GM18502 (cell line): ENCODE results near the gene BIN2.

Experiments used
- ATAC-seq: cut with Tn5 transposase; IDR thresholded peaks from one replicate; pipeline ENCODE4 v1.9.1; 2021; ENCODE audit warnings: mild to moderate bottlenecking; ENCODE audit not compliant: unreplicated experiment, poor library complexity

The BIN2 gene

DNA sequence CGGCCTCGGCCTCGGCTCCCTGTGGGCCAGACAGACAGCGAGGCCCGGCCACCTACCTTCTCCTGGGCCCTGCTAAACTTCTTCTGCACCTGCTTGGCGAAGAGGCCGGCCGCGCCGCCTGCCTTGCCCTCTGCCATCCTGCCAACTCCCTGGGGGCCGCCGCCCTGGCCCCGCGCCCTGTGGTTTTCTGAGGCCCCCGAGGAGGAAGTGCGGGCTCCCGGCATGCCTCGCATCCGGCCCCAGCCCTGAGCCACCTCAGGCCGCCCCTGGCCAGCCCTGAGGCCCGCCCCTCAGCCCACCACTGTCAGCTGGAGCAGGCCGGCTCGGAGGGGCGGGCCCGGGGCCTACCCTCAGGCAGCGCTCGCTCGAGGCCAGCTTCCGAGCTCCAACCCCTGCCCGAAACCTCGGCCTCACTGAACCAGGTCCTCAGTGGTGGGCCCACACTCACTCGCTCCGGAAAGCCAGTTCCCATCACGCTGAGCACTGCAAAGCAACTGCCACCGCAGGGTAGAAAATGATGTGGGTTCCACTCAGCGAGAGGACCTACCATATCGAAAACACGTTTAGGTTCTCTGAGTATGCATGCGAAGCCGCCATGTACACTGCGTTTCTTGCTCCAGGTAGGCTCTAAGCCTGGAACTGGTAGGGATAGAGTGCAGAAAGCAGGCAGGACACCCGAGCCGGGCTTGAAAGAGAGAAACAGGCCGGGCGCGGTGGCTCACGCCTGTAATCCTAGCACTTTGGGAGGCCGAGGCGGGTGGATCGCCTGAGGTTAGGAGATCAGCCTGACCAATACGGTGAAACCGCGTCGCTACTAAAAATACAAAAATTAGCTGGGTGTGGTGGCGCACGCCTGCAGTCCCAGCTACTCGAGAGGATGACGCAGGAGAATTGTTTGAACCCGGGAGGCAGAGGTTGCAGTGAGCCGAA, at the start of gene BIN2:
Gene BIN2, minus strand, starts transcription at position 209 of the 930 bp plus-strand sequence. Its CDS starts 72 bp downstream, at position 137.
- peak; percentile 56 for ATAC-seq

- no peak for ATAC-seq
Measured at GRCh38 chr12:51373187-51373586, 49.2 kb upstream of the BIN2 start.

DNA sequence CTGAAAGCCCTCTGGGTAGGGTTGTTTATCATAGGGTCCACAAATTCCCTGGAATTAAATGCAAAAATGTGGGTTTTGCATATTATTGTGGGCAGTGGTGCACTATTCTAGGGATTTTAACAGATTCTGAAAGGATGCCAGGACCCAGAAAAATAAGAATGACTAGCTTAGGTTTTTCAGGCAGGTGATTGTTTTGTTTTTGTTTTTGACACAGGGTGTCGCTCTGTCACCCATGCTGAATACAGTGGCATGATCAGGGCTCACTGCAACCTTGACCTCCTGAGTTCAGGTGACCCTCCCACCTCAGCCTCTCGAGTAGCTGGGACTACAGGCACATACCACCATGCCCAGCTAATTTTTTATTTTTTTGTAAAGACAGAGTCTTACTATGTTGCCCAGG, 48.0 kb upstream of the BIN2 start:
- ATAC-seq = no peak

GRCh38 chr12:51371295-51371953, 47.5 kb upstream of the BIN2 start:
- ATAC-seq = no peak

GRCh38 chr12:51370667-51371066, 46.7 kb upstream of the BIN2 start:
- no peak for ATAC-seq

DNA sequence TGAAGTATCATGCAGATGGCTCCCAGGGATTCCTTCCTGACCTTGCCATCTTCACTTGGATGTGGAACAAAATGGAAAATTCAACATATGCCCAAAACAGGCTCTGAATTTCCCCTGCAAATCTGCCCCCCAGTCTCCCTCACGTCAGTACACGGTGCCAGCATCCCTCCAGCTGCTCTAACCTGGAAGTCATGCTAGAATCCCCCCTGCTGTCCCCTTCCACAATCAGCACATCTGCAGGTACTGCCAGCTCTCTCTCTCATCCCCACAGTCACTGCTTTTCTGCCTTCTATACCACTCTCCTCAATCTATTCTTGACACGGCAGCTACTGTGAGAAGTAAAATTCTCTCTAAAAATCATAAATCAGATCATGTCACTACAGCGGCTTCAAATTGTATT, 45.6 kb upstream of the BIN2 start:
- ATAC-seq = no peak

GRCh38 chr12:51368640-51369517, 44.9 kb upstream of the BIN2 start:
- peak; percentile 98 for ATAC-seq

DNA sequence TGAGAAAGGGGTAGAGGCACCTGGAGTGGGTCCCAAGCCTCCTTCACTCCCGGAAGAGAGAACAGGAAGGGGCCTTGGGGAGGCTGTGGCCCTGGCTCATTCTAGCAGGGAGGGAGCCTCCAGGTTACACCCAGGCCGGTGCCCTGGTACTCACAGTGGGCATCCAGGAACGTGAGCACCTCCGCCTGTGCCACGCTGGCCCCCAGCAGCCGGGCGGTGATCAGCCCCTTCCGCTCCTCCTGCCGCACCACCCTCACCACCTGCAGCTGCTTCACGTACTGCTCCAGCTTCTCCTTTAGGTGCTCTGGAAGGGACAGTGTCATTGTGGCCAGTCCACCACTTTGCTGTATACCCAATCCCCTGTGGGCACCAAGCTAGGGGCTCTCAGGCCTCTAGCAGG, 41.3 kb upstream of the BIN2 start:
- ATAC-seq = no peak

DNA sequence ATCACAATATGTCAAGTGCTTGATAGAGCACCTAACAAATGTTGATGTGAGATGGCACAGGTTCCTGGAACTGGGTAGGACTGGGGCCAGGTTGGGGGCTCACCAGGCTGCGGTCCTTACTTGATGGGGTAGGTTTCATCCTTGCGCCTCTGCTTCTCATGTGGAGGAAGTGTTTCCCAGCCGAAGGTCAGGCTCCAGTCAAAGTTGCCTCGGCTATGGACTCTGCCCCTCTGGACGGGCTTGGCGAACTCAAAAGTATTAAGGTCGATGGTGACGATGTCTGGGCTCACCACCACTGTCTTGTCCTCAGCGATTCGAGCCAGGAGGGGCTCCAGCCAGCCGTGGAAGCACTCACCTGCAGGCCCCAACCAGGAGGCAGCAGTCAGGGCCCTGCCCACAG, 40.0 kb upstream of the BIN2 start:
- no peak for ATAC-seq

DNA sequence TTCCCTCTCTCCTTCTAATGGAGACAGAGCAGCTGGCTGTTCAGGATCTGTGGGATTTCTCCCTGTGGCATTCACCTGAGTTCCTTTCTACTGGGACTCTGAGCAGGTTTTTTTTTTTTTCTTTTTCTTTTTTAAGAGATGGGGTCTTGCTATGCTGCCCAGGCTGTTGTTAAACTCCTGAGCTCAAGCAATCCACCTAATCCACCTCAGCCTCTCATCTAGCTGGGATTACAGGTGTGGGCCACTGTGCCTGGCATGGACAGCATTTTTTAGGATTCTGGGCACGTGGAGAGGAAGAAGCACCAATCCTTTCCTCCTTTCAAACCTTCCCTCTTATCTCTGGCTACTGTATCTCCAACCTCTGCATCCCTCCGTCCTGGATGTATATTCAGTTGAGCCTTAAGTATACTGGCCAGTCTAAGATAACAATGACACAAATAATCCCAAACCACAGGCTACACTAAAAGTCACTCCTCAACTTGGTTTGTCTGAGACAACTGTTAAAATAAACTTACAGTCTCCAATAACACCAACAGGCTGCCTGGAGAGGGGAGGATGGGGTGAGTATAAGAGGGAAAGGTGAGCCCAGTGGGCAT, 38.9 kb upstream of the BIN2 start:
- ATAC-seq = no peak

DNA sequence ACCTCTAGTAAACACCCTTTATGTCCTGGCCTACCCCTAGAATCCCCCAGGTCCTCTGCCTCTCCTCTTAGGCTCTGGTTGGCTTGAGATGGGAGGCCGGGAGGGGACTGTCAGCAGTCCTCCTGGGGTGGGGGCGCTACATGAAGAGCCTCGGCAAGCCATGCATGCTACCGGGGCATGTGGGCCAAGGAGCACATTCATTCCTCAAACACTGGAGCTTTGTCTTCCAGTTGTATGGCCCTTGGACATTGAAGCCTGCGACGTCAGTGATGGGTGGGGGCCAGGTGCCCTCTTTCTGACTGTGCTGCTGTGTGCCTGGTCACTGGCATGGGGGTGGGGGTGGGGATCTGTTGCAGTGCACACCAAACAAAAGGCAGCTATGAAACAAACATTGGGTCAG, 38.3 kb upstream of the BIN2 start:
- ATAC-seq = no peak

GRCh38 chr12:51361161-51362016, 37.4 kb upstream of the BIN2 start:
- no peak for ATAC-seq

- ATAC-seq = no peak
Measured at GRCh38 chr12:51360315-51360714, 36.3 kb upstream of the BIN2 start.

DNA sequence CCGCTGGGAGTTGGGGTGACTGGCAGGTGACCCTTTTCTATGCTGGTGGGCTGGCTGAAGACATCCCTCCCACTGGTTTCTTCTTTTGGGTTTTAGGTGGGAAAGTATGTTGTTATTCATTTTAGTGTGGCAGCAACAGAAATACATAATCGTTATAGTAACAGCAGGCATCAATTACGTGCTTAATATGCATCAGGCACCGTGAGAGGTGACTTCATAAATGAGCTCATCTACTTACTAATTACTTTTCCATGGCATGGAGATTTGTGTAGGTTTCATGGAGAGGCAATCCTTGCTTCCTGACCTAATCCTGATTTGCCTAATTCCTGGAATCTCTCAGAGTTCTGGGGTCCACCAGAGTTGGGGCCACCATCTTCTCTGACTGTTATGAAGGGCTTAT, 35.9 kb upstream of the BIN2 start:
- ATAC-seq = no peak

DNA sequence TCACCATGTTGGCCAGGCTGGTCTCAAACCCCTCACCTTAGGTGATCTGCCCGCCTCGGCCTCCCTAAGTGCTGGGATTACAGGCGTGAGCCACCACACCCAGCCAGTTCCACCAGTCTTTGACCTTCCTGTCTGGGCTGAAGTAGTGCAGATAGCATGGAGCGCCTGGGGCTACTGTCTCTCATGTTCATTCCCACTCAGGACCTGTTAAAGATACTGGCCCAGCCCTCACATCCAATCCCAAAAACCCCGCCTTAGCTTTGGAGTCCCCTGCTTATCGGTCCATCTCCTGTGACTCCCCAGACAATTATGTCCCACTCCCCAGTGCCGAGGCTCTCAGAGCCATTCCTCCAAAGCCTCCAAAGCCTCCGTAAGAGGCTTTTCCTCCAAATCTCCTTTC, 34.5 kb upstream of the BIN2 start:
- no peak for ATAC-seq

GRCh38 chr12:51357374-51358047, 33.5 kb upstream of the BIN2 start:
- ATAC-seq = peak; percentile 78

- no peak for ATAC-seq
Measured at GRCh38 chr12:51351913-51352532, 28.0 kb upstream of the BIN2 start.

- no peak for ATAC-seq
Measured at GRCh38 chr12:51349026-51349425, 25.1 kb upstream of the BIN2 start.
